ENCODE data around the gene TMEM209.
"Not testable (repeated sequence)": the region's sequence is repeated elsewhere in the genome, so short reads cannot be mapped to it uniquely, and the experiment has no call there.

Gene TMEM209

GRCh38 chr7:130157700-130158099 is 47.5 kb downstream of the TMEM209 start:
- DNase-seq = no peak

DNA sequence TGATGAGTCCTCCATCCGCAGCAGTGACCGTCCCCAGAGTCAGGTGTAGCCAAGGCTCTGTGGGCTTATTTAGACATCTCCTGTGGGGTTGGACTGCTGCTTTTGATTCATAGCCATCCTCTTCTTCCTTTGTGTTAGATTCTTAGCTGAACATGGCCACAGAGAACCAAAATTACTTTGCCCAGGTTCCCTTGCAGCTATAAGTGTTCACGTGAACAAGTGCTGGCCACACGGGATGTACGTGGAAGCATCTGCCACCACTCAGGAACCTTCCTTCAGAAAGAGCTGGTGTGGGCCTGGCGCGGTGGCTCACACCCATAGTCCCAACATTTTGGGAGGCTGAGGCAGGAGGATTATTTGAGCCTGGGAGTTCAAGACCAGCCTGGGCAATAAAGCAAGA is 49.1 kb downstream of the TMEM209 start:
- DNase-seq = no peak

DNA sequence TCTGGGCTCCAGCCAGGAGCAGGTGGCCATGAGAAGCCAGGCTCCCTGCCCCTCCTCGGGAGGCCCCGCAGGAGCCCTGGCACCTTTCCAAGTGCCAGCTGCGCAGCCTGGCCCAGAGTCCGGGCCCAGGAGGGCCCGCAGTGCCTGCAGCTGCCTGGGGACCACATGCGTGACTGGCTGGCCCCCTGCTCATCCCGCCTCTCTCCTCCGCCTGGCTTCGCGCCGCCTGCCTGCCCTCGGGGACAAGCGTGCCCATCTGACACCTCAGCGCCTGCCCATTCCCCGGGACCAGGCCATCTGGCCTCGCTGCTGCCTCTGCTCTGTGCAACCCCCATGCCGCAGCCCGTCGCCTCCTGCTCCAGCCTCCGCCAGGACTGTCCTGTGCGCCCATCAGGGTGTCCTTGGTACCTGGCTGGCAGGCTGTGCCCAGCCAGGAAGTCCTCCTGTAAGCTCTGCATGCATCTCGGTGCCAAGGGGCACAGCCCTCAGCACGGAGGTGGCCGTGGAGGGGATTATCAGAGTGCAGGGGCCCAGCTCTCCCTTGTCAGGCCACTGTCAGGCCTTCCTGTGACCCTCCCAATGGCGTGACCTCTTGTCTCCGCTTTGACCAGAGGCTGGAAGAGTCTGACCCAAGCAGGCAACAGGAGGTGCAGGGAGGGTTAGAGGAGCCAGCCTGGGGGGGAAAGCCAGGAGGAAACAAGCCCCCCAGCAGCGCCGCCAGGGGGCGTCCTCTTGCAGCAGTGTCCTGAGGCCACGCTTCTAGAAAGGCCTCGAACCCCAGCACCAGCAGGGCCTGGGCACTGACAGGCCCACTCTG is 50.5 kb downstream of the TMEM209 start:
- no peak for DNase-seq

DNA sequence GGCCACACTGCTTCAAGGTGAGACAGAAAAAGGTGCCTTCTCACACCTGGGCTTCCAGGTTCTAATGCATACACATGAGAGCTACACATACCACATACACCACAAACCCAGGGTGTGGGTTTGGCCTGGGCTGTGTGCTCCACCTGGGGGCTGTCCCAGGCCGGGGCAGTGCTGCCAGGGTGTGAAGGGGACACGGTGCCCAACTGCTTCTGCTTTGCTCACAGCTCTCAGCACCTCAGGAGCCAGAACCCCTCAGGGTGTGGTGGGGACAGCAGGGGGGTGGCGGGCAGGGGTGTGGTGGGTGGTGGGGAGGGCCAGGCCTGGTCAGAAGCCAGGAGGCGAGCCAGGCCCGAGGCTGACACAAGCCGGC is 51.1 kb downstream of the TMEM209 start:
- no peak for DNase-seq

- no peak for DNase-seq
These were observed 51.8 kb downstream of the TMEM209 start for GRCh38 chr7:130153211-130153908.

DNA sequence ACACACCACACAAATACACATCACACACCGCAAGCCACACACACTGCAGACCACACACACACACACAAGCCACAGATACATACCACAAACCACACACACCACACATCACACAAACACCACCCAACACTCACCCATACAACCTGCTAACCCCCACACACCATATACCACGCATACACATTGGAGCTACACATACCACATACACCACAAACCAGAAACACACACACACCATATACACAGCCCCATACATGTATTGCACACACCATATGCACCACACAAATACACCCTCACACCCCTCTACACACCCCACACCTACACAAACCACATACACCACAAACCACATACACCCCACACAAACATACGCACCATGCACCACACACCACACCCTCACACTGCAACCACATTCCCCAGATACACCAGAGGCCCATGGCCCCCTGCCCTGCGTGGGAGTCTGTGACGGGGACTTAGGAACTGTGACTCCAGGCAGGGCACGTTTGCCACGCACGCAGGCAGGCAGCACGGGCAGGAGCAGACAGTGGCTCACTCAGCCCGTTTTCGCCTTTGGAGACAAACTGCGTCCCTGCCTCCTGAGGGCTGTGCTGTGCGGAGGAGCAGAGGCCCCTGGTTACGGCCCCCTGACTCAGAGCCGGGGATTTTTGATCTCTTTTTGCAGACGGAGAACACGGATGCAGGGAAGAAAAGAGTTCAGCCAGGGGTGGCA is 52.6 kb downstream of the TMEM209 start:
- no peak for DNase-seq

DNA sequence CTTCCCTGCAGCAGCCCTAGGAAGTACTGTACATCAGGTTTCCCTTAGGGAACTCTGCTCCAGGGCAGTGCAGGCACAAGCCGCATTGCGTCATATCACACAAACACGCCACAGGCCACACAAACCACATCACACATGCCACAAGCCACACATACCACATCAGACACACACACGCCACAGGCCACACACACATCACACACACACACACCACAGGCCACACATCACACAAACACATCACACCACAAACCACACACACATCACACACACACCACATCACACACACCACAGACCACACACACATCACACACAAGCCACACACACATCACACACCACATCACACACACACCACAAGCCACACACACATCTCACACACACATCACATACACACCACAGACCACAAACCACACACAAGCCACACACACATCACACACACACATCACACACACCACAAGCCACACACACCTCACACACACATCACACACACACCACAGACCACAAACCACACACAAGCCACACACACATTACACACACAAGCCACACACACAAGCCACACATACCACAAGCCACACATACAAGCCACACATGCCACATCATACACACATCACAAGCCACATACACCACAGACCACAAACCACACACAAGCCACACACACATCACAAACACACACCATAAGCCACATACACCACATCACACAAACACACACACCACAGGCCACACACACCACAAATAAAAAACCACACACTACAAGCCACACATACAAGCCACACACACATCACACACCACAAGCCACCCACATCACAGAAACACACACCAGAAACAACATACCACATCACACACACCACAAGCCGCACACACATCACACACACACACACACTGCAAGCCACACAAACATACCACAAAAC is 53.4 kb downstream of the TMEM209 start:
- peak; percentile 77 for DNase-seq

GRCh38 chr7:130150587-130150986 is 54.6 kb downstream of the TMEM209 start:
- DNase-seq = no peak

DNA sequence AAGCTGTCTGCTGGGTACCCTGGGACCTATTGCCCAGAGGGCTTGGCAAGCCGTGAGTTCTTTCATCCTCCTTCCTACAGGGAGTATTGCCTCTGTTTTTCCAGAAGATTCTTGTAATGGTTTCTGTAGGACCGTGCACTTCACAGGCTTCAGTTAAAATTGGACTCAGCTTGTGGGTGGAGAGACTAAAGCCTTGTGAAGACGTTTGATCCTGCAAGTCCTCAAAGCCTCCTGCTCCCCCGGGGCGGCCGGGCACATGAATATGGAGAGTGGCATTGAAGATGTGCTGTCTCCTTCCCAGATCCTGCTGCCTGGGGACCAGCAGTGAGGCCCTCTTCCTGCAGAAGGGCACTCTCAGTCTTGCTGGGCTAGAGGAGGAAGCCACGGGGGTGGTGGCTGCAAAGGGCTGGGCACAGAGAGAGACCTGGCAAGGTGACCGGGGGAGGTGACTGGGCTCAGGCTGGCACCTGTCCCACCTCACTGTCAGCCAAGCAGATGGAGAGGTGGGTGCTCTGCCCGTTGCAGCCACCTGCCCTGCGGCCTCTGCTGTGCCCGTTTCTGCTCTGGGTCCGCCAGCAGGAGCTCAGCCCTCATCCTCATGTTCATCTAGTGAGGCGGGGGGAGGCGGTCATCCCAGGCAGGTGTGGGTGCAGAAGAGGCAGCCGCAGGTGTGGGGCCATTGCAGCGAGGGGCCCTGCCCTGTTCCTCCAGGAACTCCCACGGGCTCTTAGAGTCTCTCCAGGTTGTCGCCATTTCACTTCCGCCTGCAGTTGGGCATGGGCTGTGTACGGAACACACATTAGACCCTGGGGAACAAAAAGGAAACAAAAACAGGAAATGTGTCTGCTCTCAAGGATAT is 55.7 kb downstream of the TMEM209 start:
- no peak for DNase-seq

DNA sequence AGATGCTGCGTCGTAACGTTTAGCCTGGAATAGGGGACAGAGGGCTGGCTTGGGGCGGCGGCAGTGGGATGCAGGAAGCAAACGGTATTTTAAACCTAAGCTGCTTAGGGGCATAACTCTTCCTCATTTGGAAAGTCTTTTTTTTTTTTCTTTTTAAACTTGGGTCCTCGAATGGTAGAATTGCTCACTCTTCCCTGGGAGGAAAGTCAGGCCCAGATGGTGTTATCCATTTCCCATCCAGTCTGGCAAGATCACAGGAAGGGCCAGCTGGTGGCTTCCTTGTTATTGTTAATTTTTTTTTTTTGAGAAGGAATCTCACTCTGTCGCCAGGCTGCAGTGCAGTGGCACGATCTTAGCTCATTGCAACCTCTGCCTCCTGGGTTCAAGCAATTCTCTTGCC is 56.6 kb downstream of the TMEM209 start:
- no peak for DNase-seq

DNA sequence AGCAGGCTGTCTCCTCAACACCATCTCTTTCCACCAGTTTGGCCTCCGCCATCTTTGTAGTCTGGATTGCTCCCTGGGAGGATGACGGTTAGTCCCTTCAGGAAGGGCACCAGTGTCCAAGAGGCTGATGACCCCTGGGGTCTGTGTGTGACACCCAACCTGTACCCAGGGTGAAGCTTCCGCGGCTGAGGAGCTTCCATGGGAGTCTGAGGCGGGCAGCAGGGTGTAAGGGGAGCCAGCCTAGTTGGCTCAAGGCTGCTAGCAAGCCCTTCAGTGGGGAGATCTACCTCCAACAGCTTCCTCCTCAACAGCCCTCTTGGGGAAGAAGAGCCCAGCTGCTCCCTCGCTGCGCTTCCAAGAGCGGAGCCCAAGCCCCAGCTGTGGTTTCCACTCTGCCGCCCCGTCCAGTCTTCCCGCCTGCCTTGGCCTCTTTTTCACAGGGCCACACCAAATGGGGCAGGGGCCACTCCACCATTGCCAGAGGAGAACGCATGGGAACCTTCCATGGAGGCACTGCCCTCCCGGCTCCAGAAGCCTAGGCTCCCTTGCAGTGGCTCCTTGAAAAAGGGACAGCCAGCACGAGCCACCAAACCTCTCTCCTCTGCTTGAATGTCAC is 57.4 kb downstream of the TMEM209 start:
- DNase-seq = no peak

- DNase-seq = no peak
These were observed 58.4 kb downstream of the TMEM209 start for GRCh38 chr7:130146693-130147405.

DNA sequence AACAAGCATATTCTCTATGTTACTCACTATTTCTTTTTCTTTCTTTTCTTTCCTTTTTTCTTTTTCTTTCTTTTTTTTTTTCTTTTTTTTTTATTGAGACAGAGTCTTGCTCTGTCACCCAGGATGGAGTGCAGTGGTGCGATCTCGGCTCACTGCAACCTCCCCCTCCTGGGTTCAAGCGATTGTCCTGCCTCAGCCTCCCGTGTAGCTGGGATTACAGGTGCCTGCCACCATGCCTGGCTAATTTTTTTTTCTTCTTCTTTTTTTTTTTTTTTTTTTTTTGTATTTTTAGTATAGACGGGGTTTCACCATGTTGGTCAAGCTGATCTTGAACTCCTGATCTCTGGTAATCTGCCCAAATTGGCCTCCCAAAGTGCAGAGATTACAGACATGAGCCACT is 59.1 kb downstream of the TMEM209 start:
- DNase-seq = not testable (repeated sequence)

GRCh38 chr7:130145424-130146100 is 59.6 kb downstream of the TMEM209 start:
- DNase-seq = no peak

GRCh38 chr7:130144312-130145171 is 60.7 kb downstream of the TMEM209 start:
- DNase-seq = no peak

DNA sequence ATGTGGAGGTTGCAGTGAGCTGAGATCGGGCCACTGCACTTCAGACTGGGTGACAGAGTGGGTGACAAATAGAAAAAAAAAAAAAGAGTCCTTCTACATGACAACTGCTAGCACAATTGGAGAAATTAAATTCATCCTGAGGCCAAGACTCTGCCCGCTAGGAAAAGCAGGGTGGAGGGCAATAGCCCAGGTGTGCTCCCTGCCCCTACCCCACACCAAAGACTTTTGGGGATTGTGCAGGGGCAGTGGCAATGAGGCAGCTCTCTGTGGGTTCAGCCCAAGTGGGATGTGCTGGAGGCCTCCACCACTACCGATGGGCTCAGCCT is 61.3 kb downstream of the TMEM209 start:
- DNase-seq = no peak

GRCh38 chr7:130143334-130143732 is 61.9 kb downstream of the TMEM209 start:
- DNase-seq = no peak

DNA sequence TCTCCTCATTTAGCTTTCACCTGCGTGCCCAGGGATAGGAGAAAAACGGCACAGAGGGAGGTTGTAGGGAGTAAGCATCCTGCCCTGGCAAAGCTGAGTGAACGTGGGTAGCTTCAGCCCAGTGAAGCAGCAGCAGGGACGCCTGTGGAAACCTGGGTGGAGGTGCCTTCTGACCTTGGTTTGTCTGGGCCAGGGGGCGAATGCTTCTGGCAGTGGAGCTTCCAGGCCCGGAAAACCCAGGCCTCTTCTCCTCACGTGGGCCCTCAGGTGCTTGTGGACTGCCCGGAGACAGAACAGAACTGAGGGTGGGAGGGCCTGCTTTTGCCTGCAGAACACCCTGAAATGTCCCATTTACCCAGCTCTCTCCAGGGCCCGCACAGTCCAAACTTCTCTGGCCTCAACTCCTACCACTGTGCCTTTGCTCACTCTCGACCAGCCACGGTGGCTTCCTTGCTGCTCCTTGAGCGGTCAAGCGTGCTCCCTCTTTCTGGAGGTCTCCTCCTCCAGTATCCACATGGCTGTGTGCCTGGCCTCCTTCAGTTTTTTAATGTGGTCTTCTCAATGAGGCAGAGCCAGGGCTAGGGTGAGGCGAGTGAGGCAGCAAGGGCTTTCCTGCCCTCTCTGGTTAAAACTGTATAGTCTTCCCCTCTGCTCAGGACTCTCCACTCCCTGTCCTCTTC is 62.4 kb downstream of the TMEM209 start:
- DNase-seq = no peak
